Tibial nerve (tissue), 4 donors: Measurements from ENCODE around the gene TMCC2. TPM values are rescaled to one million over a fixed set of nuclear protein-coding genes. Genes with fewer than 3 reads are reported as not detected.

Experiments used
- DNase-seq, 2 donors: peaks; one replicate each; pipeline ENCODE4 v3.0.0-alpha.2; 2019; ENCODE audit warnings: low spot score in 2 of 2
- H3K27ac ChIP-seq, 4 donors: fragments of 200-600 bp; sonication (generic) in 3 of 4; one replicate each; pipeline ENCODE4 v1.5.1; 2017 to 2019; ENCODE audit warnings: mild to moderate bottlenecking in 1 of 4
- H3K27me3 ChIP-seq, 2 donors: fragments of 200-600 bp; sonication (generic) in 1 of 2; one replicate each; pipeline versions ENCODE4 v1.5.1 to v1.6.0; 2017 to 2019
- H3K36me3 ChIP-seq, 3 donors: fragments of 200-600 bp; sonication (generic); one replicate each; pipeline ENCODE4 v1.5.1; 2018 to 2019
- H3K4me1 ChIP-seq, 4 donors: fragments of 200-600 bp; sonication (generic) in 3 of 4; one replicate each; pipeline ENCODE4 v1.5.1; 2017 to 2019
- H3K4me3 ChIP-seq, 4 donors: fragments of 200-600 bp; sonication (generic) in 3 of 4; one replicate each; pipeline ENCODE4 v1.5.1; 2017 to 2019; ENCODE audit warnings: mild to moderate bottlenecking in 1 of 4, moderate library complexity in 1 of 4
- H3K9me3 ChIP-seq, 4 donors: fragments of 200-600 bp; sonication (generic) in 3 of 4; one replicate each; pipeline ENCODE4 v1.5.1; 2017 to 2019
- CTCF ChIP-seq, 5 experiments: fragments of 200-600 bp in 3 of 5; fragments of 450-650 bp in 2 of 5; sonication (generic) in 3 of 5; IDR thresholded peaks; one replicate each; pipeline ENCODE4 v1.5.1; 2016 to 2019; ENCODE audit warnings: antibody characterized with exemption in 5 of 5, mild to moderate bottlenecking in 3 of 5, moderate library complexity in 2 of 5
- EP300 ChIP-seq, 2 donors: sonication (generic); formaldehyde crosslinking; IDR thresholded peaks; one replicate each; pipeline ENCODE4 v1.6.1; 2017; ENCODE audit warnings: antibody characterized with exemption in 2 of 2, mild to moderate bottlenecking in 1 of 2
- POLR2A ChIP-seq, 2 donors: fragments of 450-650 bp; IDR thresholded peaks; one replicate each; pipeline ENCODE4 v1.6.1; 2017; ENCODE audit warnings: antibody characterized with exemption in 2 of 2, mild to moderate bottlenecking in 2 of 2, moderate library complexity in 2 of 2
- WGBS, 2 donors: methylation state at CpG; one replicate each; pipeline ENCODE4 v1.1.5; 2018; 5-methylcytosine and 5-hydroxymethylcytosine counted together
- total RNA-seq, 4 donors: library from RNA; depleted of rRNA; stranded (reverse); fragments of >200 nt; gene quantifications; one replicate each; pipeline ENCODE4 v1.1.0, GENCODE V29; 2016

TMCC2 gene
- total RNA-seq, 4 donors from 2014 or later = 2.4 to 4.8 (median 2.7) TPM

DNA sequence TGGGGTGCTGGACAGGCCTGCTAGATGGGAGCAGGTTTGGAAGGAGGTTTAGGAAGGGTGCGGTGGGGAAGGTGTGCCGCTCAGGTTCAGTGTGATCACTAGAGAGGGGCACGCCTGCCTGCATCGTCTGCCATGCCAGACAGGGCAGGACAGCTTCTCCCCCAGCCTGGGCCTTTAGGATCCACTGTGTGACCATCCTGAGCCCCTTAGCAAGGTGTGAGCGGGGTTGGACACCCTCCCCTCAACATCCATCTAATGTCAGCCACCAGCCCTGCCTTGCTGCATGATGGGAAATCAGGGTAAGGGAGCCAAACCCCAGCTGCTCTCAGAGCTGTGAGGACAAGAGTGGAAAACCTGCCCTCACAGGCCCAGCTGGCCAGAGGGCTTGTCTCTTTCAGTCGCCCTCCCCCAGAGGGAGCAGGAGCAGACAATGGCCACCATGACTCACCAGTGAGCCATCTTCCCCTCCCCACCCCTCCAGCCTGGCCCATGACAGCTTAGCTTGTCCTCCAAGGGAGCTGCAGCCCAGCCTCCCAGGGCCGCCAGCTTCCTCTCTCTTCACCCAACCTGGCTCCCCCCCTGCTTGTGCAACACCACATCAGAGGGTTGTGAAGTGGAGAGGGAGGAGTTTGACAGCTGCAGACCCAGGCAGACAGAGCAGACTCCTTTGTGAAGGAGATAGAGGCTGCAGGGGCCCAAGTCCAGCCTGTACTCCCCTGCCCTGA, 56.8 kb downstream of the TMCC2 start:
- peaks cover 0 to 44% (median 30%) of the 10 kb centered on the region in 4 donors for H3K4me1 ChIP-seq
- no peaks in the 10 kb centered on the region for H3K27me3 ChIP-seq
- TF ChIP-seq CTCF (IDR thresholded peaks at IDR 0.05) (no peak), EP300 (IDR thresholded peaks at IDR 0.05) (peak in 1 of 2 donors; percentile 68), POLR2A (IDR thresholded peaks at IDR 0.05) (no peak)
- DNase-seq = peak; percentile 76 to 80
- whole genome bisulfite sequencing, 2 donors = 70 to 78% methylated on average over 7 of the region's 7 CpGs
- peak overlapping the region in 3 of 4 donors; percentile 65 to 82 (median 69) for H3K27ac ChIP-seq
- no peaks in the 10 kb centered on the region for H3K9me3 ChIP-seq
- H3K4me3 ChIP-seq = no peak overlapping the region
- H3K36me3 ChIP-seq = no peaks in the 10 kb centered on the region

- Histone ChIP-seq H3K27me3 (no peaks in the 10 kb centered on the region), H3K4me3 (peak overlapping the region in 1 of 4 donors; percentile 12), H3K4me1 (peaks cover 0 to 44% (median 30%) of the 10 kb centered on the region in 4 donors), H3K36me3 (no peaks in the 10 kb centered on the region), H3K9me3 (no peaks in the 10 kb centered on the region), H3K27ac (peak overlapping the region in 3 of 4 donors; percentile 65 to 82 (median 69))
- no peak for DNase-seq
- TF ChIP-seq POLR2A (IDR thresholded peaks at IDR 0.05) (no peak), CTCF (IDR thresholded peaks at IDR 0.05) (no peak), EP300 (IDR thresholded peaks at IDR 0.05) (no peak)
- WGBS, 2 donors = 39 to 46% methylated on average over 12 of the region's 12 CpGs
Measured at GRCh38 chr1:205285381-205286101, 57.8 kb downstream of the TMCC2 start.

- WGBS, 2 donors = 85 to 94% methylated on average over 9 of the region's 9 CpGs
- TF ChIP-seq POLR2A (IDR thresholded peaks at IDR 0.05) (no peak), CTCF (IDR thresholded peaks at IDR 0.05) (no peak), EP300 (IDR thresholded peaks at IDR 0.05) (no peak)
- H3K9me3 ChIP-seq = no peaks in the 10 kb centered on the region
- H3K4me3 ChIP-seq = peak overlapping the region in 1 of 4 donors; percentile 15
- DNase-seq = no peak
- H3K36me3 ChIP-seq = no peaks in the 10 kb centered on the region
- peaks cover 0 to 44% (median 30%) of the 10 kb centered on the region in 4 donors for H3K4me1 ChIP-seq
- peak overlapping the region in 3 of 4 donors; percentile 65 to 82 (median 69) for H3K27ac ChIP-seq
- no peaks in the 10 kb centered on the region for H3K27me3 ChIP-seq
Measured at GRCh38 chr1:205286335-205286950, 58.7 kb downstream of the TMCC2 start.

GRCh38 chr1:205287076-205287475, 59.3 kb downstream of the TMCC2 start:
- Histone ChIP-seq H3K36me3 (no peaks in the 10 kb centered on the region), H3K4me1 (peaks cover 0 to 44% (median 30%) of the 10 kb centered on the region in 4 donors), H3K9me3 (no peaks in the 10 kb centered on the region), H3K27ac (peak overlapping the region in 1 of 4 donors; percentile 82), H3K27me3 (no peaks in the 10 kb centered on the region), H3K4me3 (no peak overlapping the region)
- TF ChIP-seq EP300 (IDR thresholded peaks at IDR 0.05) (no peak), CTCF (IDR thresholded peaks at IDR 0.05) (no peak), POLR2A (IDR thresholded peaks at IDR 0.05) (no peak)
- WGBS, 2 donors = 86 to 91% methylated on average over 3 of the region's 3 CpGs
- no peak for DNase-seq
